Activated CD4-positive, alpha-beta T cell treated with anti-CD3 and anti-CD28 coated beads, Interleukin-2, amount 50 U/mL, for 4 hours (primary cell): Measurements from ENCODE around the gene STK4.

Experiments
- DNase-seq, 2 experiments: peaks; one replicate each; pipeline ENCODE4 v3.0.0-alpha.2; 2020

STK4 gene

DNA sequence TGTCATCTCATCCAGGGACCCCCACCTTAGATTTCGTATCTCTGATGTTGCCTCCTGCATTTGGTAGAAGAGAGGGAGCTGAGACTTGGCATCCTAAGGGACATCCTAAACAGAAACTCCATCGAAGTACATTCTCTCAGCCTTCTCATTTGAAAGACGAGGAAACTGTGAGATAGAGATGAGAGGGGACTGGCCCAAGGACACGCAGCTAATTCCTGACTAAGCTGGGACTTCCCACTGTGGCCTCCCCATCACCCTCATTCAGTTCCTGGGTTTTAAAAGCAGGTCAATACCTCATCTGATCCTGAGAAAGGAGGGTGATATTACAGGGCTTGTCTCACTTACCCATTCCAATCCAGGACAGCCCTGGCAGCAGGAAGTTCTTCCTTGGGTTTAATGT is 149.5 kb downstream of the STK4 start:
- DNase-seq = no peak

DNA sequence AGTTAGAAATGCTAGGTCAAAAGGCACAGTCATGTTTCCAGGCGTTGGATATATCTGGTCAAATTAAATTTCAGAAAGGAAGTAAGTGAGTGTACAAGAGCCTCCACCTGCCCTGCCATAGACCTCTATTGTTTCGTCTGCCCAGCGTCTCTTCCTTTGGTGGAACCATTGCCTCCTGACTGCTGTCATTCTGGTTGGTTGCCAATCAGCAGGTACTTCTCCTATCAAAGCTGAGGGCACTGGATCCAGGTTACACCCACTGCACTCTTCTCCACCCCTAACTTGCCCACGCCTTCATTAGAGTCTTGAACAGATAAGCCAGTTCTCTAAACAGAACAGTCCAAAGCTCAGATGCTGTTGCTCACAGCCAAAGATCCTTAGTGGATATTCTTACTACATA is 151.3 kb downstream of the STK4 start:
- DNase-seq = no peak

DNA sequence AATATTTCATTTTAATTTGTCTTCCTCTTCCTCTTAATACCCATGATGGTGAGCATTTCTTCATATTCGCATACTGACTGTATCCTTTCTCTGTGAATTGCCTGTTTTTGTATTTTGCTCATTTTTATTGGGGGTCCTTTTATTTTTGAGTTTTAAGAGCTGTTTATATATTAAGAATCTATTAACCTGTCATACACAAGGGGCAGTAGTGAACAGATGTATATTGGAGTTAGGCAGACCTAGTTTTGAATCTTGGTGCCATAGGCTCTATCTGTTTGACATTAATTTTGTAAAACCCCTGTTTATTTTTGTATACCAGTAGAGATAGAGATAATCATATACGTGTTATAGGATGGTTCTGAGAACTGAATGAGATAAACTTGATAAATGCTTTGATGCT is 151.7 kb downstream of the STK4 start:
- DNase-seq = no peak

DNA sequence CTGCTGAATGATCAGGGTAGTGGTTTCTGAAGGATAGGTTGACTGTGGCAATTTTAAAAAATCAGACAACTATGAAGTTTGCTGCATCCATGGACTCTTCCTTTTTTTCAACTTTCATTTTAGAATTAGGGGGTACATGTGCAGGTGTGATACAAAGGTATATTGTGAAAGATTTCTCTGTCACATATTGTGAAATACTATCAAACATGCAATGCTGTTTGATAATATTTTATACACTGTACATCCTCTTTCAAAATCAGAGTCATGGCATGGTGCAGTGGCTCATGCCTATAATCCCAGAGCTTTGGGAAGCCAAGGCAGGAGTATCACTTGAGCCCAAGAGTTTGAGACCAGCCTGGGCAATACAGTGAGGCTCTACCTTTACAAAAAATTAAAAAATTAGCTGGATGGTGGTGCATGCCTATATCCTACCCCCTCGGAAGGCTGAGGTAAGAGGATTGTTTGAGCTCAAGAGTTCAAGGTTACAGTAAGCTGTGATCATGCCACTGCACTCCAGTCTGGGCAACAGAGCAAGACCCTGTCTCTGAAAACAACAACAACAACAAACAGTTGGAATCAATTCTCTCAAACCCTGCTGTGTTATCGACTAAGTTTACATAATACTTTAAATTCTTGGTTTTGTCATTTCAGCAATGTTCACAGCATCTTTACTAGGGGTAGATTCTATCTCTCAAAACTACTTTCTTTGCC is 153.4 kb downstream of the STK4 start:
- no peak for DNase-seq

DNA sequence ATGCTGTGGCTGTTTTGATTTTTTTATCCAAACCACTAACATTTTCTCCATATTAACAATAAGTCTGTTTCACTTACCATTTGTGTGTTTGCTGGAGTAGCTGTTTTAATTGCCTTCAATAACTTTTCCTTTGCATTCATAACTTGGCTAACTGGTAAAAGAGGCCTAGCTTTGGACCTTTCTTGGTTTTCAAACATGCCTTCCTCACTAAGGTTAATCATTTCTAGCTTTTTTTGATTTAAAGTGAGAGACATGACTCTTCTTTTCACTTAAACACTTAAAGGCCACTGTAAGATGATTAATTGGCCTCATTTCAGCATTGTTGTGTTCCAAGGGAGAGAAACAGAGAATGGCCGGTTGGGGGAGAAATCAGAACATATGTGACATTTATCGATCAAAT is 155.1 kb downstream of the STK4 start:
- DNase-seq = no peak

DNA sequence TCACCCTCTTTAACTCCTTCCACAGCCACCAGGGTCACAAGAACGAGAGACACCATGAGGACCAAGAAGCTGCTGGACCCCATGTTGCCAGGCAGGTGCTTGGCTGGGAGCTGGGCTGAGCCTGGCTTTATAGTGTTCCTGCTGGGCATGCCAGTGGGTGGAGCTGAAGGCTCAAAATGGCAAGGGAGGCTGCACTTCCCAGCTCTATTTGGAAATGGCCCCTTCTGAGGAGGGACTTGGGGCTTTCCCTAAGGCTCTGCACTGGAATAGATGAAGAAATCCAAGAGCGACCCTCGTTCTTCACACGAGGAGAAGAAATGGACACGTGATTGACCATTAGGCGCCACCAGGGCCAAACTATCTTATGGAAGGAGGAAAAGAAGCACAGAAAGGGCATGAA is 158.1 kb downstream of the STK4 start, which contains the start of gene WFDC12:
TSS of gene WFDC12 (minus strand) at position 101 of the 400 bp plus-strand sequence. CDS start at position 83, 18 bp downstream.
- DNase-seq = no peak

DNA sequence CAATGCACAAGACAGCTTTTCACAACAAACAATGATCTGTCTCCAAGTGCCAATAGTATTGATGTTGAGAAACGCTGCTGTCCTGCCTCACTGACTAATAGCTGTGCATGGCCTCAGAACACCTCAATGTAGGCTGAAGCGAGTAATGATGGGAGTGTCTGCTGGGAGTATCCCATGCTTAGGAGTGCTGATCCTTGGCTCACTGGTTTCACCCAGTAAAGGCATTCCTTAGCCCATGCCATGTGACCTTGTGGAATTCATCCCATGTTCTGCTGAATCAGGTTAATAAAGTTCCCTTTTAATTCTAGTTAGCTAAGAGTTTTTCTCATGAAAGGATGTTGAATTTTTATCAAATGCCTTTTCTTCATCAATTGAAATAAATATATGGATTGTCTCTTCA is 161.8 kb downstream of the STK4 start:
- DNase-seq = no peak
